ENCODE measurements around the gene ITPRIPL2. TPM values are rescaled to one million over a fixed set of nuclear protein-coding genes. Genes with fewer than 3 reads are reported as not detected.
A peak's percentile ranks its signal among the peaks of the same experiment; 100 is the strongest.

The ITPRIPL2 gene
- total and polyA plus RNA-seq, 2 of the 13 experiments (the other 11 are each of a cell fraction or from before 2014, with no cell fraction given) = 5.9 to 12.6 TPM

DNA sequence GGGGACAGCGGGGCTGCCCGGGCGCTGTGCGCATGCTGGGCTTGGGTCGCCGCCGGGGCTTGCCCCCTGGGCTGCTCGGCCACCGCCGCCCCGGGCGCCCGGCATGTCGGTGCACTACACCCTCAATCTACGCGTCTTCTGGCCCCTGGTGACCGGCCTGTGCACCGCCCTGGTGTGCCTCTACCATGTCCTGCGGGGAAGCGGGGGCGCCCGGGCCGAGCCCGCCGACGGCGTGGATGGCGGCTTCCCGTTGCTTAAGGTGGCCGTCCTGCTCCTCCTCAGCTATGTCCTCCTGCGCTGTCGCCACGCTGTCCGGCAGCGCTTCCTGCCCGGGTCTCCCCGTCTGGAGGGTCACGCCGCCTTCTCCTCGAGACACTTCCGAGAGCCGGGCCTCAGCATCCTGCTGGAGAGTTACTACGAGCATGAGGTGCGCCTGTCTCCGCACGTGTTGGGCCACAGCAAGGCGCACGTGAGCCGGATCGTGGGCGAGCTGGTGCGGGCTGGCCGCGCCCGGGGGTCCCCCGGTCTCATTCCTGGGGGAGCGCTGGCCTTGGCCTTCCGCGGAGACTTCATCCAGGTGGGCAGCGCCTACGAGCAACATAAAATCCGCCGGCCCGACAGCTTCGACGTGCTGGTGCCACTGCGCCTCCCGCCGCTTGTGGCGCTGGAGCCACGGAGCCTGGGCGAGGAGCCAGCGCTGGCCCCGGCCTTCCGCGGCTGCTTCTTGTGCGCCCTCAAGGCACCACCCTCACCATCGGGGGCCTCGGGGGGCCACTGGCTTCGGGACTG lies 789 bp downstream of the ITPRIPL2 start:
- H3K27me3 ChIP-seq (ENCODE audit: control insufficient read depth in 1 of 2, insufficient read depth in 2 of 2, low read length in 2 of 2) = no peaks in the 10 kb centered on the region
- no peaks in the 10 kb centered on the region for H3K9me3 ChIP-seq (ENCODE audit: low read length)
- H4K20me1 ChIP-seq (ENCODE audit: insufficient read depth, low read length) = no peaks in the 10 kb centered on the region
- ChIA-PET CTCF (ENCODE audit: low intra/inter-chr PET ratio, low total read pairs) (no interaction called here), POLR2A (interaction anchor here (0.9 to 12.1 kb wide), 13 partner anchors 8 to 324 kb away, joined by 3 to 239 read pairs (median 7); partner anchors contain the start of genes COQ7 and RPS15A)
- no peak overlapping the region for H2AFZ ChIP-seq (ENCODE audit: low read length)
- H3K27ac ChIP-seq (ENCODE audit: extremely low read length, insufficient read depth, low read length) = peak overlapping the region; percentile 74
- H3K4me1 ChIP-seq (ENCODE audit: insufficient read depth, low read length) = peaks cover 81% of the 10 kb centered on the region
- in situ Hi-C loops (cut with HindIII; ENCODE audit: extremely low pct_ligation_motif_present, low pct_unique_long_range_greater_than_20kb) = no loop called here
- no peak for DNase-seq (ENCODE audit: low spot score)
- BruUV-seq (replicated peaks) = no TSS peak
- peak; percentile 37 for ATAC-seq
- peak overlapping the region; percentile 99 for H3K4me2 ChIP-seq (ENCODE audit: low read depth, low read length)
- peaks cover 5% of the 10 kb centered on the region for H3K79me2 ChIP-seq (ENCODE audit: insufficient read depth, low read length)
- FAIRE-seq = no peak
- H3K36me3 ChIP-seq (replicated peaks in 1 of 2; ENCODE audit: control insufficient read depth in 1 of 2, insufficient read depth in 2 of 2, low read length in 2 of 2) = no peaks in the 10 kb centered on the region; a peak in 1 of 5 replicates
- intact Hi-C loops (cut with micrococcal nuclease; ENCODE audit: unreplicated experiment) = no loop called here
- peak overlapping the region; percentile 73 to 88 (median 78); a peak in 5 of 6 replicates for H3K4me3 ChIP-seq (replicated peaks in 1 of 3; ENCODE audit: insufficient read depth in 1 of 3, low read depth in 2 of 3, low read length in 3 of 3)
- H3K9ac ChIP-seq (ENCODE audit: insufficient read depth, low read depth, low read length) = peak overlapping the region; percentile 95
- WGBS (ENCODE audit: low lambda C conversion rate) = 64% methylated on average over 63 of the region's 80 CpGs
- TF ChIP-seq ZNF772 (CRISPR knock-in tag; IDR thresholded peaks at IDR 0.05) (no peak; the same call in 1 of the 2 replicates), TCF7L2 (IDR thresholded peaks at IDR 0.05; ENCODE audit: low read depth, low read length) (no peak), MBD4 (IDR thresholded peaks at IDR 0.05; ENCODE audit: borderline replicate concordance, low read length) (no peak), MED13 (CRISPR knock-in tag; IDR thresholded peaks at IDR 0.05) (no peak), SMC3 (IDR thresholded peaks at IDR 0.05; ENCODE audit: low read length) (no peak), TAF15 (IDR thresholded peaks at IDR 0.05; ENCODE audit: low read depth, low read length, poor library complexity, severe bottlenecking) (peak; percentile 34), ZNF431 (CRISPR knock-in tag; IDR thresholded peaks at IDR 0.05; ENCODE audit: borderline replicate concordance, low read depth) (no peak; the same call in 1 of the 2 replicates), KLF9 (CRISPR knock-in tag; IDR thresholded peaks at IDR 0.05; ENCODE audit: low read depth) (no peak), TMF1 (CRISPR knock-in tag; IDR thresholded peaks at IDR 0.05; ENCODE audit: low read depth) (no peak), ZNF510 (CRISPR knock-in tag; IDR thresholded peaks at IDR 0.05; ENCODE audit: low read depth) (no peak), ATAD3A (CRISPR knock-in tag; IDR thresholded peaks at IDR 0.05) (no peak)
- TF ChIP-seq, protein P1, sequence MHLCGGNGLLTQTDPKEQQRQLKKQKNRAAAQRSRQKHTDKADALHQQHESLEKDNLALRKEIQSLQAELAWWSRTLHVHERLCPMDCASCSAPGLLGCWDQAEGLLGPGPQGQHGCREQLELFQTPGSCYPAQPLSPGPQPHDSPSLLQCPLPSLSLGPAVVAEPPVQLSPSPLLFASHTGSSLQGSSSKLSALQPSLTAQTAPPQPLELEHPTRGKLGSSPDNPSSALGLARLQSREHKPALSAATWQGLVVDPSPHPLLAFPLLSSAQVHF (CRISPR knock-in tag; IDR thresholded peaks at IDR 0.05) = no peak; the same call in 1 of the 2 replicates
- TF ChIP-seq, protein P2, sequence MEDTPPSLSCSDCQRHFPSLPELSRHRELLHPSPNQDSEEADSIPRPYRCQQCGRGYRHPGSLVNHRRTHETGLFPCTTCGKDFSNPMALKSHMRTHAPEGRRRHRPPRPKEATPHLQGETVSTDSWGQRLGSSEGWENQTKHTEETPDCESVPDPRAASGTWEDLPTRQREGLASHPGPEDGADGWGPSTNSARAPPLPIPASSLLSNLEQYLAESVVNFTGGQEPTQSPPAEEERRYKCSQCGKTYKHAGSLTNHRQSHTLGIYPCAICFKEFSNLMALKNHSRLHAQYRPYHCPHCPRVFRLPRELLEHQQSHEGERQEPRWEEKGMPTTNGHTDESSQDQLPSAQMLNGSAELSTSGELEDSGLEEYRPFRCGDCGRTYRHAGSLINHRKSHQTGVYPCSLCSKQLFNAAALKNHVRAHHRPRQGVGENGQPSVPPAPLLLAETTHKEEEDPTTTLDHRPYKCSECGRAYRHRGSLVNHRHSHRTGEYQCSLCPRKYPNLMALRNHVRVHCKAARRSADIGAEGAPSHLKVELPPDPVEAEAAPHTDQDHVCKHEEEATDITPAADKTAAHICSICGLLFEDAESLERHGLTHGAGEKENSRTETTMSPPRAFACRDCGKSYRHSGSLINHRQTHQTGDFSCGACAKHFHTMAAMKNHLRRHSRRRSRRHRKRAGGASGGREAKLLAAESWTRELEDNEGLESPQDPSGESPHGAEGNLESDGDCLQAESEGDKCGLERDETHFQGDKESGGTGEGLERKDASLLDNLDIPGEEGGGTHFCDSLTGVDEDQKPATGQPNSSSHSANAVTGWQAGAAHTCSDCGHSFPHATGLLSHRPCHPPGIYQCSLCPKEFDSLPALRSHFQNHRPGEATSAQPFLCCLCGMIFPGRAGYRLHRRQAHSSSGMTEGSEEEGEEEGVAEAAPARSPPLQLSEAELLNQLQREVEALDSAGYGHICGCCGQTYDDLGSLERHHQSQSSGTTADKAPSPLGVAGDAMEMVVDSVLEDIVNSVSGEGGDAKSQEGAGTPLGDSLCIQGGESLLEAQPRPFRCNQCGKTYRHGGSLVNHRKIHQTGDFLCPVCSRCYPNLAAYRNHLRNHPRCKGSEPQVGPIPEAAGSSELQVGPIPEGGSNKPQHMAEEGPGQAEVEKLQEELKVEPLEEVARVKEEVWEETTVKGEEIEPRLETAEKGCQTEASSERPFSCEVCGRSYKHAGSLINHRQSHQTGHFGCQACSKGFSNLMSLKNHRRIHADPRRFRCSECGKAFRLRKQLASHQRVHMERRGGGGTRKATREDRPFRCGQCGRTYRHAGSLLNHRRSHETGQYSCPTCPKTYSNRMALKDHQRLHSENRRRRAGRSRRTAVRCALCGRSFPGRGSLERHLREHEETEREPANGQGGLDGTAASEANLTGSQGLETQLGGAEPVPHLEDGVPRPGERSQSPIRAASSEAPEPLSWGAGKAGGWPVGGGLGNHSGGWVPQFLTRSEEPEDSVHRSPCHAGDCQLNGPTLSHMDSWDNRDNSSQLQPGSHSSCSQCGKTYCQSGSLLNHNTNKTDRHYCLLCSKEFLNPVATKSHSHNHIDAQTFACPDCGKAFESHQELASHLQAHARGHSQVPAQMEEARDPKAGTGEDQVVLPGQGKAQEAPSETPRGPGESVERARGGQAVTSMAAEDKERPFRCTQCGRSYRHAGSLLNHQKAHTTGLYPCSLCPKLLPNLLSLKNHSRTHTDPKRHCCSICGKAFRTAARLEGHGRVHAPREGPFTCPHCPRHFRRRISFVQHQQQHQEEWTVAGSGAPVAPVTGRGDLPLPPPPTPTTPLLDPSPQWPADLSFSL (CRISPR knock-in tag; IDR thresholded peaks at IDR 0.05) = no peak
- TF ChIP-seq, protein P3, sequence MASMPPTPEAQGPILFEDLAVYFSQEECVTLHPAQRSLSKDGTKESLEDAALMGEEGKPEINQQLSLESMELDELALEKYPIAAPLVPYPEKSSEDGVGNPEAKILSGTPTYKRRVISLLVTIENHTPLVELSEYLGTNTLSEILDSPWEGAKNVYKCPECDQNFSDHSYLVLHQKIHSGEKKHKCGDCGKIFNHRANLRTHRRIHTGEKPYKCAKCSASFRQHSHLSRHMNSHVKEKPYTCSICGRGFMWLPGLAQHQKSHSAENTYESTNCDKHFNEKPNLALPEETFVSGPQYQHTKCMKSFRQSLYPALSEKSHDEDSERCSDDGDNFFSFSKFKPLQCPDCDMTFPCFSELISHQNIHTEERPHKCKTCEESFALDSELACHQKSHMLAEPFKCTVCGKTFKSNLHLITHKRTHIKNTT (CRISPR knock-in tag; IDR thresholded peaks at IDR 0.05) = no peak
- TF ChIP-seq, protein P4, sequence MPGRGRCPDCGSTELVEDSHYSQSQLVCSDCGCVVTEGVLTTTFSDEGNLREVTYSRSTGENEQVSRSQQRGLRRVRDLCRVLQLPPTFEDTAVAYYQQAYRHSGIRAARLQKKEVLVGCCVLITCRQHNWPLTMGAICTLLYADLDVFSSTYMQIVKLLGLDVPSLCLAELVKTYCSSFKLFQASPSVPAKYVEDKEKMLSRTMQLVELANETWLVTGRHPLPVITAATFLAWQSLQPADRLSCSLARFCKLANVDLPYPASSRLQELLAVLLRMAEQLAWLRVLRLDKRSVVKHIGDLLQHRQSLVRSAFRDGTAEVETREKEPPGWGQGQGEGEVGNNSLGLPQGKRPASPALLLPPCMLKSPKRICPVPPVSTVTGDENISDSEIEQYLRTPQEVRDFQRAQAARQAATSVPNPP (CRISPR knock-in tag; IDR thresholded peaks at IDR 0.05) = no peak

All from HepG2 (cell line).